Adrenal gland (tissue), 5 donors: Measurements from ENCODE around the gene EEF1AKMT2.

Experiments
- POLR2A ChIP-seq, 2 donors: fragments of 450-650 bp; IDR thresholded peaks; one replicate each; pipeline ENCODE4 v1.6.1; 2017; ENCODE audit warnings: antibody characterized with exemption in 2 of 2, mild to moderate bottlenecking in 2 of 2, moderate library complexity in 1 of 2
- TF ChIP-seq, protein P1 (sequence below), 6 experiments: fragments of 450-650 bp in 4 of 6; fragments of 200-600 bp in 2 of 6; sonication (generic) in 1 of 6; IDR thresholded peaks; 1 replicate in 5 of 6; 2 replicates in 1 of 6; pipeline versions ENCODE4 v1.5.1 to v1.8.0; 2016 to 2021; ENCODE audit warnings: antibody characterized with exemption in 6 of 6, mild to moderate bottlenecking in 2 of 6, moderate library complexity in 1 of 6
- donor health status: DM: no; HTN: no; CAD: no.

DNA sequence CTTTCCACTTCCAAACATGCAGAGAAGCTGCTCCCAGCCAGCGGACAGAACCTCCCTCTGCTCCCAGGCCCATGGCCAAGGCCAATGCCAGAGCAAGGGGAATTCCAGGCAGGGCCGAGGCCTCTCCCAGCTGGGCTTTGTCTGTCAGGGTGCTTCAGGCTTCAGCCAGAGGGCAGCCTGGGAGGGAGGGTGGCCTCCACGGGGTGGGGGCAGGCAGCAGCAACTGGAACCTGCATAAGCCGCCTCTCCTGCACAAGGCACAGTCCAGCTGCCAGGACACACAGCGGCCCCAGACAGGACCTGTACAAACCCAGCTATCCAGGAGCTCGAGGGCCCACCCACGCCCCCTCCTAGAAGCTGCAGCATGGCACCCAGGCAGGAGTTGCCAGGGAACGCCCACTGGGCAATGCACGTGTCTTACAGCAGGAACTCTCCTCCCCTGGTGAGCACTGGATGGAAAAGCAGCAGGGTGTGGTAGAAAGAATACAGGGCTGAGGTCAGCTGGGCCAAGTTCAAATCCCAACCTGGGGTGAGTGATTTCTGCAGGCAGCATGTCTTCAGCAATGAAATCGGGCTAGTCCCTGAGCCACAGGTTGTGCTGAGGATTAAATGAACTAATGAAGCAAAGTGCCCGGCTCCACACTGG is 55.1 kb downstream of the EEF1AKMT2 start:
- TF ChIP-seq, protein P1, sequence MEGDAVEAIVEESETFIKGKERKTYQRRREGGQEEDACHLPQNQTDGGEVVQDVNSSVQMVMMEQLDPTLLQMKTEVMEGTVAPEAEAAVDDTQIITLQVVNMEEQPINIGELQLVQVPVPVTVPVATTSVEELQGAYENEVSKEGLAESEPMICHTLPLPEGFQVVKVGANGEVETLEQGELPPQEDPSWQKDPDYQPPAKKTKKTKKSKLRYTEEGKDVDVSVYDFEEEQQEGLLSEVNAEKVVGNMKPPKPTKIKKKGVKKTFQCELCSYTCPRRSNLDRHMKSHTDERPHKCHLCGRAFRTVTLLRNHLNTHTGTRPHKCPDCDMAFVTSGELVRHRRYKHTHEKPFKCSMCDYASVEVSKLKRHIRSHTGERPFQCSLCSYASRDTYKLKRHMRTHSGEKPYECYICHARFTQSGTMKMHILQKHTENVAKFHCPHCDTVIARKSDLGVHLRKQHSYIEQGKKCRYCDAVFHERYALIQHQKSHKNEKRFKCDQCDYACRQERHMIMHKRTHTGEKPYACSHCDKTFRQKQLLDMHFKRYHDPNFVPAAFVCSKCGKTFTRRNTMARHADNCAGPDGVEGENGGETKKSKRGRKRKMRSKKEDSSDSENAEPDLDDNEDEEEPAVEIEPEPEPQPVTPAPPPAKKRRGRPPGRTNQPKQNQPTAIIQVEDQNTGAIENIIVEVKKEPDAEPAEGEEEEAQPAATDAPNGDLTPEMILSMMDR (IDR thresholded peaks at IDR 0.05), result no peak
- peak in 1 of 2 donors; percentile 64 for TF ChIP-seq POLR2A (IDR thresholded peaks at IDR 0.05)
